K562 (cell line): ENCODE data around the gene MDC1. TPM values are rescaled to one million over a fixed set of nuclear protein-coding genes. Genes with fewer than 3 reads are reported as not detected.

ENCODE experiments used
- ARID1B ChIP-seq: fragments of 450-650 bp; IDR thresholded peaks from 2 replicates; pipeline ENCODE4 v1.6.1; 2016; ENCODE audit warnings: antibody characterized with exemption, mild to moderate bottlenecking, inconsistent platforms
- ATF1 ChIP-seq, 2 experiments: fragments of 450-650 bp in 1 of 2; IDR thresholded peaks; 2 replicates each; pipeline ENCODE4 v1.6.1; 2016; ENCODE audit warnings: missing compliant biosample characterization in 1 of 2, missing genetic modification characterization in 1 of 2
- MYNN ChIP-seq, 2 experiments: sonication (generic); formaldehyde crosslinking in 1 of 2; IDR thresholded peaks; 2 replicates each; pipeline versions ENCODE4 v1.5.0 to v1.6.1; 2016 to 2020; ENCODE audit warnings: antibody characterized with exemption in 1 of 2, missing genetic modification reagents in 1 of 2
- POLR2B ChIP-seq: fragments of 450-650 bp; IDR thresholded peaks from 2 replicates; pipeline ENCODE4 v1.6.1; 2018; ENCODE audit warnings: low read depth; ENCODE audit not compliant: partially characterized antibody
- RBM22 ChIP-seq: fragments of 200-400 bp; formaldehyde crosslinking; IDR thresholded peaks from 2 replicates; pipeline ENCODE4 v1.6.1; 2018; ENCODE audit warnings: low read length, low read depth; ENCODE audit not compliant: poor library complexity, severe bottlenecking
- SMARCE1 ChIP-seq: fragments of 450-650 bp; IDR thresholded peaks from 2 replicates; pipeline ENCODE4 v1.7.1; 2016; ENCODE audit warnings: mild to moderate bottlenecking
- SREBF2 ChIP-seq: sonication (generic); formaldehyde crosslinking; IDR thresholded peaks from 2 replicates; pipeline ENCODE4 v1.4.0; 2020; ENCODE audit warnings: mild to moderate bottlenecking, missing genetic modification reagents
- TBL1XR1 ChIP-seq, 2 experiments: IDR thresholded peaks; 2 replicates each; pipeline ENCODE4 v1.6.1; 2012; ENCODE audit warnings: improper control_type of control experiment in 2 of 2, low read length in 2 of 2, mild to moderate bottlenecking in 1 of 2
- TCF3 ChIP-seq: sonication (generic); formaldehyde crosslinking; IDR thresholded peaks from 2 replicates; pipeline ENCODE4 v1.4.0; 2020; ENCODE audit warnings: mild to moderate bottlenecking, missing genetic modification reagents
- ZNF384 ChIP-seq: IDR thresholded peaks from 2 replicates; pipeline ENCODE4 v1.6.1; 2012; ENCODE audit warnings: low read depth, low read length, improper control_type of control experiment
- ZNF79 ChIP-seq: fragments of 250-450 bp; sonication (Bioruptor Pico); IDR thresholded peaks from 2 replicates; pipeline ENCODE4 v1.4.0; 2020; ENCODE audit warnings: low read depth, mild to moderate bottlenecking, moderate library complexity
- polyA plus RNA-seq, 8 experiments: library from polyadenylated mRNA; depleted of rRNA in 4 of 8; stranded (reverse) in 5 of 8; unstranded in 3 of 8; fragments of >200 nt; fragmentation: Nextera tagmentation in 2 of 8; fragmentation: Illumina TruSeq in 1 of 8; extraction: Ambion mirVana in 2 of 8; extraction: Trizol in 1 of 8; gene quantifications; 2 replicates each; pipeline versions ENCODE4 v1.2.1 to v1.2.3, GENCODE V29; 2011 to 2014; ENCODE audit warnings: inconsistent platforms in 1 of 8, missing spikeins in 1 of 8
- total RNA-seq, 7 experiments: library from RNA; depleted of rRNA in 6 of 7; stranded (reverse); fragments of >200 nt in 6 of 7; fragmentation: Illumina TruSeq in 2 of 7; extraction: Trizol in 2 of 7; gene quantifications; 2 replicates each; pipeline versions ENCODE4 v1.2.1 to v1.2.3, GENCODE V29; 2011 to 2021; ENCODE audit warnings: low replicate concordance in 1 of 7
- TF ChIP-seq, protein P1 (sequence below), 2 experiments: fragments of 450-650 bp; IDR thresholded peaks; 2 replicates each; pipeline ENCODE4 v1.6.1; 2018; ENCODE audit warnings: mild to moderate bottlenecking in 2 of 2, low read depth in 1 of 2; ENCODE audit not compliant: partially characterized antibody in 2 of 2
- TF ChIP-seq, protein P2 (sequence below), 2 experiments: fragments of 200-800 bp in 1 of 2; sonication (Bioruptor generic) in 1 of 2; sonication (generic) in 1 of 2; formaldehyde crosslinking in 1 of 2; IDR thresholded peaks in 1 of 2; conservative IDR thresholded peaks in 1 of 2; 2 replicates each; pipeline versions ENCODE4 v1.5.0 to v1.6.1; 2016 to 2020; ENCODE audit warnings: missing compliant biosample characterization in 1 of 2, missing genetic modification characterization in 1 of 2, missing genetic modification reagents in 1 of 2
- TF ChIP-seq, protein P3 (sequence below): fragments of 450-650 bp; formaldehyde crosslinking; IDR thresholded peaks from 2 replicates; pipeline ENCODE4 v1.4.0; 2020; ENCODE audit warnings: mild to moderate bottlenecking, moderate library complexity
- TF ChIP-seq, protein P4 (sequence below): sonication (generic); formaldehyde crosslinking; IDR thresholded peaks from 2 replicates; pipeline ENCODE4 v1.8.0; 2022; ENCODE audit warnings: missing genetic modification reagents, mild to moderate bottlenecking, borderline replicate concordance
- TF ChIP-seq, protein P5 (sequence below): fragments of 250-450 bp; sonication (Bioruptor Pico); IDR thresholded peaks from 2 replicates; pipeline ENCODE4 v1.5.0; 2021

Gene MDC1
- total and polyA plus RNA-seq, 9 of the 15 experiments (the other 6 are each of a cell fraction or from before 2014, with no cell fraction given): 8.2 to 114 (median 20.0) TPM

DNA sequence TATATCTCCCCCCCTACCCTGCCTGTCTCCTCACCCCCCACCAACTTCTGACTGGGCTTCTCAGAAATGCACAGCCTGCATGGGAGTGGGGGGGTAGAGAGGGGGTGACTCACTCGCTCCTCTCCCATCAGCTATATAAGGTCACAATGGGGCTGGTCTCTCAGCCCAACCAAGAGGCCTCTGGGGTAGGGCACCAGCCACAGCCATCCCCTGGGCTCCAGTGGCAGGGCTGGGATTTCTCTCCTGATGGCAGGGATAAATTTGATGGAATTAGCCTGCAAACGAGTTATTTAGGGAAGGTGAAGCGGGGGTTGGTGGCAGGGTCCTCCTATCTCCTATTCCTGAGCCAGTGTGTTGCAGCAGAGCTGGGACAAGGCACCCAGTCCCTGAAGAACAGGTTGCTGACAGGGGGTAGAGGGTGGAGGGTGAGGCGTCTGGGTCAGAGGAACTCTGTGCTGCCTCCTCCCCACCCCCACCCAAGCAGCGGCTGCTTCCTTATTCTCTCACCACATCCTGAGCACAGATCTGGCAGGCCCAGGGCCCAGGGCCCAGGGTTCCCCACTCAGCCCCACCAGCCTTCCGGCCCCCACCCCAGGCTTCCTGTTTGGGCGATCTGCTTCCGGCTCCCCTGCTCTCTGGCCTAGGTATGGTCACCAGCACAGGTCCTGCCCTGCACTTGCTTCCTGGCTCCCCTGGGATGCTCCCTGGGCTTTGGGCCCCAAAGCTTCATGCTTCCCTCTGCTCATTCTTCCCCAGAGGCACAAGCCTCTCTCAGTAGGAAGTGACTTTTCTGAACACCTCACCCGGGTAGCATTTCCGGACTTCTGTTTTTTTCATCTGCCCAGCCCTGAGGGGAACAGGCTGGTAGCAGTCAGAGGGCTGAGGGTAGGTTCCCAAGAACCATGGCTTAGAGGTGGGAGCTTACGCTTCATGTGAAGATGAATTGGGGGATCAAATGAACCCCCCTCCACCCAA lies 34.7 kb downstream of the MDC1 start (continued):
- TF ChIP-seq, protein P1, sequence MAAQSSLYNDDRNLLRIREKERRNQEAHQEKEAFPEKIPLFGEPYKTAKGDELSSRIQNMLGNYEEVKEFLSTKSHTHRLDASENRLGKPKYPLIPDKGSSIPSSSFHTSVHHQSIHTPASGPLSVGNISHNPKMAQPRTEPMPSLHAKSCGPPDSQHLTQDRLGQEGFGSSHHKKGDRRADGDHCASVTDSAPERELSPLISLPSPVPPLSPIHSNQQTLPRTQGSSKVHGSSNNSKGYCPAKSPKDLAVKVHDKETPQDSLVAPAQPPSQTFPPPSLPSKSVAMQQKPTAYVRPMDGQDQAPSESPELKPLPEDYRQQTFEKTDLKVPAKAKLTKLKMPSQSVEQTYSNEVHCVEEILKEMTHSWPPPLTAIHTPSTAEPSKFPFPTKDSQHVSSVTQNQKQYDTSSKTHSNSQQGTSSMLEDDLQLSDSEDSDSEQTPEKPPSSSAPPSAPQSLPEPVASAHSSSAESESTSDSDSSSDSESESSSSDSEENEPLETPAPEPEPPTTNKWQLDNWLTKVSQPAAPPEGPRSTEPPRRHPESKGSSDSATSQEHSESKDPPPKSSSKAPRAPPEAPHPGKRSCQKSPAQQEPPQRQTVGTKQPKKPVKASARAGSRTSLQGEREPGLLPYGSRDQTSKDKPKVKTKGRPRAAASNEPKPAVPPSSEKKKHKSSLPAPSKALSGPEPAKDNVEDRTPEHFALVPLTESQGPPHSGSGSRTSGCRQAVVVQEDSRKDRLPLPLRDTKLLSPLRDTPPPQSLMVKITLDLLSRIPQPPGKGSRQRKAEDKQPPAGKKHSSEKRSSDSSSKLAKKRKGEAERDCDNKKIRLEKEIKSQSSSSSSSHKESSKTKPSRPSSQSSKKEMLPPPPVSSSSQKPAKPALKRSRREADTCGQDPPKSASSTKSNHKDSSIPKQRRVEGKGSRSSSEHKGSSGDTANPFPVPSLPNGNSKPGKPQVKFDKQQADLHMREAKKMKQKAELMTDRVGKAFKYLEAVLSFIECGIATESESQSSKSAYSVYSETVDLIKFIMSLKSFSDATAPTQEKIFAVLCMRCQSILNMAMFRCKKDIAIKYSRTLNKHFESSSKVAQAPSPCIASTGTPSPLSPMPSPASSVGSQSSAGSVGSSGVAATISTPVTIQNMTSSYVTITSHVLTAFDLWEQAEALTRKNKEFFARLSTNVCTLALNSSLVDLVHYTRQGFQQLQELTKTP (IDR thresholded peaks at IDR 0.05; ENCODE audit: low read depth in 1 of 2, partially characterized antibody in 2 of 2): peak; percentile 37 to 88
- TF ChIP-seq MYNN (IDR thresholded peaks at IDR 0.05) (0 out of 2 replicates have a peak, but pooled peaks have one; percentile 22), MYNN (CRISPR knock-in tag; IDR thresholded peaks at IDR 0.05) (no peak), ZNF79 (CRISPR knock-in tag) (no peak), SMARCE1 (peak; percentile 84), POLR2B (peak; percentile 66), RBM22 (no peak), TBL1XR1 (IDR thresholded peaks at IDR 0.05; ENCODE audit: low read length in 2 of 2) (no peak; a peak in 1 of 4 replicates), ATF1 (CRISPR knock-in tag; IDR thresholded peaks at IDR 0.05) (no peak), ATF1 (tag; IDR thresholded peaks at IDR 0.05) (peak; percentile 50), ARID1B (peak; percentile 79), TCF3 (CRISPR knock-in tag) (peak; percentile 26; the same call in 1 of the 2 replicates), ZNF384 (0 out of 2 replicates have a peak, but pooled peaks have one; percentile 31), SREBF2 (CRISPR knock-in tag) (no peak)
- TF ChIP-seq, protein P2, sequence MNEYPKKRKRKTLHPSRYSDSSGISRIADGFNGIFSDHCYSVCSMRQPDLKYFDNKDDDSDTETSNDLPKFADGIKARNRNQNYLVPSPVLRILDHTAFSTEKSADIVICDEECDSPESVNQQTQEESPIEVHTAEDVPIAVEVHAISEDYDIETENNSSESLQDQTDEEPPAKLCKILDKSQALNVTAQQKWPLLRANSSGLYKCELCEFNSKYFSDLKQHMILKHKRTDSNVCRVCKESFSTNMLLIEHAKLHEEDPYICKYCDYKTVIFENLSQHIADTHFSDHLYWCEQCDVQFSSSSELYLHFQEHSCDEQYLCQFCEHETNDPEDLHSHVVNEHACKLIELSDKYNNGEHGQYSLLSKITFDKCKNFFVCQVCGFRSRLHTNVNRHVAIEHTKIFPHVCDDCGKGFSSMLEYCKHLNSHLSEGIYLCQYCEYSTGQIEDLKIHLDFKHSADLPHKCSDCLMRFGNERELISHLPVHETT (CRISPR knock-in tag; conservative IDR thresholded peaks at IDR 0.05 in 1 of 2, IDR thresholded peaks at IDR 0.05 in 1 of 2): no peak
- TF ChIP-seq, protein P3, sequence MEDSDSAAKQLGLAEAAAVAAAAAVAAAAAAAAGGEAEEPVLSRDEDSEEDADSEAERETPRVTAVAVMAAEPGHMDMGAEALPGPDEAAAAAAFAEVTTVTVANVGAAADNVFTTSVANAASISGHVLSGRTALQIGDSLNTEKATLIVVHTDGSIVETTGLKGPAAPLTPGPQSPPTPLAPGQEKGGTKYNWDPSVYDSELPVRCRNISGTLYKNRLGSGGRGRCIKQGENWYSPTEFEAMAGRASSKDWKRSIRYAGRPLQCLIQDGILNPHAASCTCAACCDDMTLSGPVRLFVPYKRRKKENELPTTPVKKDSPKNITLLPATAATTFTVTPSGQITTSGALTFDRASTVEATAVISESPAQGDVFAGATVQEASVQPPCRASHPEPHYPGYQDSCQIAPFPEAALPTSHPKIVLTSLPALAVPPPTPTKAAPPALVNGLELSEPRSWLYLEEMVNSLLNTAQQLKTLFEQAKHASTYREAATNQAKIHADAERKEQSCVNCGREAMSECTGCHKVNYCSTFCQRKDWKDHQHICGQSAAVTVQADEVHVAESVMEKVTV (CRISPR knock-in tag): no peak
- TF ChIP-seq, protein P4, sequence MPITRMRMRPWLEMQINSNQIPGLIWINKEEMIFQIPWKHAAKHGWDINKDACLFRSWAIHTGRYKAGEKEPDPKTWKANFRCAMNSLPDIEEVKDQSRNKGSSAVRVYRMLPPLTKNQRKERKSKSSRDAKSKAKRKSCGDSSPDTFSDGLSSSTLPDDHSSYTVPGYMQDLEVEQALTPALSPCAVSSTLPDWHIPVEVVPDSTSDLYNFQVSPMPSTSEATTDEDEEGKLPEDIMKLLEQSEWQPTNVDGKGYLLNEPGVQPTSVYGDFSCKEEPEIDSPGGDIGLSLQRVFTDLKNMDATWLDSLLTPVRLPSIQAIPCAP (CRISPR knock-in tag): no peak
- TF ChIP-seq, protein P5, sequence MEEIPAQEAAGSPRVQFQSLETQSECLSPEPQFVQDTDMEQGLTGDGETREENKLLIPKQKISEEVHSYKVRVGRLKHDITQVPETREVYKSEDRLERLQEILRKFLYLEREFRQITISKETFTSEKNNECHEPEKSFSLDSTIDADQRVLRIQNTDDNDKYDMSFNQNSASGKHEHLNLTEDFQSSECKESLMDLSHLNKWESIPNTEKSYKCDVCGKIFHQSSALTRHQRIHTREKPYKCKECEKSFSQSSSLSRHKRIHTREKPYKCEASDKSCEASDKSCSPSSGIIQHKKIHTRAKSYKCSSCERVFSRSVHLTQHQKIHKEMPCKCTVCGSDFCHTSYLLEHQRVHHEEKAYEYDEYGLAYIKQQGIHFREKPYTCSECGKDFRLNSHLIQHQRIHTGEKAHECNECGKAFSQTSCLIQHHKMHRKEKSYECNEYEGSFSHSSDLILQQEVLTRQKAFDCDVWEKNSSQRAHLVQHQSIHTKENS (CRISPR knock-in tag): no peak
